ENCODE measurements around the gene GPBP1L1. TPM values are rescaled to one million over a fixed set of nuclear protein-coding genes. Genes with fewer than 3 reads are reported as not detected.

Gene GPBP1L1
- total RNA-seq, 1 experiment from 2014 or later = 110 TPM

DNA sequence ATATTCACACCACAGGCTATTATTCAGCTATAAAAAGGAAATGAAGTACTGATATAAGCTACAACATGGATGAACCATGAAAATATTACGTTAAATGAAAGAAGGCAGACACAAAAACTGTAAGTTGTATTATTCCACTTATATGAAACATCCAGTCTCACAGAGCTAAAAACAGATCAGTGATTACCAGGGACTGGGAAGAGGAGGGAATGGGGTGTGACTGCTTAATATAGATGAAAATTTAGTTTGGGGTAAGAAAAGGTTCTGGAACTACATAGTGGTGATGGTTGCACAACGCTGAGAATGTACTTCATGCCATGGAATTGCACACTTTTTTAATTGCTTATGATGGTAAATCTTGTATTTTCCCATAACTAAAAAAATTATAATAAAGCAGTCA, 19.5 kb downstream of the GPBP1L1 start:
- H2AFZ ChIP-seq (ENCODE audit: low read depth, low read length, poor library complexity, severe bottlenecking) = no peak overlapping the region
- no peaks in the 10 kb centered on the region for H3K9me2 ChIP-seq (ENCODE audit: insufficient read depth)
- BruUV-seq (replicated peaks) = no TSS peak
- H3K9ac ChIP-seq (ENCODE audit: low read length) = no peak overlapping the region
- ChIA-PET POLR2A (no interaction called here), CTCF (no interaction called here), RAD21 (ENCODE audit: low non-redundant PET in 1 of 2, low total read pairs in 2 of 2, uncharacterized antibody in 2 of 2, unreplicated experiment in 2 of 2) (no interaction called here)
- H3K27ac ChIP-seq (ENCODE audit: low read depth, low read length) = no peak overlapping the region
- intact Hi-C loops (cut with micrococcal nuclease) = no loop called here
- ATAC-seq = no peak
- no peak overlapping the region for H3K4me3 ChIP-seq (replicated peaks in 1 of 2; ENCODE audit: low read depth in 1 of 2, low read length in 2 of 2)
- DNase-seq (ENCODE audit: low read depth, low spot score) = no peak
- no peaks in the 10 kb centered on the region for H3K4me1 ChIP-seq (ENCODE audit: control insufficient read depth in 1 of 2, insufficient read depth in 2 of 2, low read length in 2 of 2)
- H3K9me3 ChIP-seq (ENCODE audit: control insufficient read depth in 1 of 2, insufficient read depth in 1 of 2, low read depth in 1 of 2, low read length in 2 of 2) = no peaks in the 10 kb centered on the region
- no peak overlapping the region for H3K4me2 ChIP-seq (ENCODE audit: low read length)
- H3K27me3 ChIP-seq (ENCODE audit: insufficient read depth, low read length) = no peaks in the 10 kb centered on the region
- no peaks in the 10 kb centered on the region for H3K36me3 ChIP-seq (ENCODE audit: control insufficient read depth in 1 of 2, insufficient read depth in 2 of 2, low read length in 2 of 2)
- peaks cover 21% of the 10 kb centered on the region for H4K20me1 ChIP-seq (ENCODE audit: insufficient read depth)
- peaks cover 99% of the 10 kb centered on the region for H3K79me2 ChIP-seq (ENCODE audit: insufficient read depth, low read length)
- TF ChIP-seq ZNF274 (IDR thresholded peaks at IDR 0.05; ENCODE audit: low read depth, low read length) = no peak
- TF ChIP-seq, protein P1, sequence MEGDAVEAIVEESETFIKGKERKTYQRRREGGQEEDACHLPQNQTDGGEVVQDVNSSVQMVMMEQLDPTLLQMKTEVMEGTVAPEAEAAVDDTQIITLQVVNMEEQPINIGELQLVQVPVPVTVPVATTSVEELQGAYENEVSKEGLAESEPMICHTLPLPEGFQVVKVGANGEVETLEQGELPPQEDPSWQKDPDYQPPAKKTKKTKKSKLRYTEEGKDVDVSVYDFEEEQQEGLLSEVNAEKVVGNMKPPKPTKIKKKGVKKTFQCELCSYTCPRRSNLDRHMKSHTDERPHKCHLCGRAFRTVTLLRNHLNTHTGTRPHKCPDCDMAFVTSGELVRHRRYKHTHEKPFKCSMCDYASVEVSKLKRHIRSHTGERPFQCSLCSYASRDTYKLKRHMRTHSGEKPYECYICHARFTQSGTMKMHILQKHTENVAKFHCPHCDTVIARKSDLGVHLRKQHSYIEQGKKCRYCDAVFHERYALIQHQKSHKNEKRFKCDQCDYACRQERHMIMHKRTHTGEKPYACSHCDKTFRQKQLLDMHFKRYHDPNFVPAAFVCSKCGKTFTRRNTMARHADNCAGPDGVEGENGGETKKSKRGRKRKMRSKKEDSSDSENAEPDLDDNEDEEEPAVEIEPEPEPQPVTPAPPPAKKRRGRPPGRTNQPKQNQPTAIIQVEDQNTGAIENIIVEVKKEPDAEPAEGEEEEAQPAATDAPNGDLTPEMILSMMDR (IDR thresholded peaks at IDR 0.05 in 2 of 3, conservative IDR thresholded peaks at IDR 0.05 in 1 of 3; ENCODE audit: borderline replicate concordance in 1 of 3, insufficient read depth in 1 of 3, low read depth in 2 of 3, low read length in 2 of 3) = no peak
- no peak for TF ChIP-seq EZH2 (IDR thresholded peaks at IDR 0.05)
- TF ChIP-seq SP1 (IDR thresholded peaks at IDR 0.05; ENCODE audit: low read depth) = no peak
- TF ChIP-seq, protein P2, sequence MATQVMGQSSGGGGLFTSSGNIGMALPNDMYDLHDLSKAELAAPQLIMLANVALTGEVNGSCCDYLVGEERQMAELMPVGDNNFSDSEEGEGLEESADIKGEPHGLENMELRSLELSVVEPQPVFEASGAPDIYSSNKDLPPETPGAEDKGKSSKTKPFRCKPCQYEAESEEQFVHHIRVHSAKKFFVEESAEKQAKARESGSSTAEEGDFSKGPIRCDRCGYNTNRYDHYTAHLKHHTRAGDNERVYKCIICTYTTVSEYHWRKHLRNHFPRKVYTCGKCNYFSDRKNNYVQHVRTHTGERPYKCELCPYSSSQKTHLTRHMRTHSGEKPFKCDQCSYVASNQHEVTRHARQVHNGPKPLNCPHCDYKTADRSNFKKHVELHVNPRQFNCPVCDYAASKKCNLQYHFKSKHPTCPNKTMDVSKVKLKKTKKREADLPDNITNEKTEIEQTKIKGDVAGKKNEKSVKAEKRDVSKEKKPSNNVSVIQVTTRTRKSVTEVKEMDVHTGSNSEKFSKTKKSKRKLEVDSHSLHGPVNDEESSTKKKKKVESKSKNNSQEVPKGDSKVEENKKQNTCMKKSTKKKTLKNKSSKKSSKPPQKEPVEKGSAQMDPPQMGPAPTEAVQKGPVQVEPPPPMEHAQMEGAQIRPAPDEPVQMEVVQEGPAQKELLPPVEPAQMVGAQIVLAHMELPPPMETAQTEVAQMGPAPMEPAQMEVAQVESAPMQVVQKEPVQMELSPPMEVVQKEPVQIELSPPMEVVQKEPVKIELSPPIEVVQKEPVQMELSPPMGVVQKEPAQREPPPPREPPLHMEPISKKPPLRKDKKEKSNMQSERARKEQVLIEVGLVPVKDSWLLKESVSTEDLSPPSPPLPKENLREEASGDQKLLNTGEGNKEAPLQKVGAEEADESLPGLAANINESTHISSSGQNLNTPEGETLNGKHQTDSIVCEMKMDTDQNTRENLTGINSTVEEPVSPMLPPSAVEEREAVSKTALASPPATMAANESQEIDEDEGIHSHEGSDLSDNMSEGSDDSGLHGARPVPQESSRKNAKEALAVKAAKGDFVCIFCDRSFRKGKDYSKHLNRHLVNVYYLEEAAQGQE (IDR thresholded peaks at IDR 0.05; ENCODE audit: low read depth) = no peak
- no peak for TF ChIP-seq YY1 (IDR thresholded peaks at IDR 0.05; ENCODE audit: extremely low read depth, insufficient replicate concordance, low read depth, low read length)
- TF ChIP-seq, protein P3, sequence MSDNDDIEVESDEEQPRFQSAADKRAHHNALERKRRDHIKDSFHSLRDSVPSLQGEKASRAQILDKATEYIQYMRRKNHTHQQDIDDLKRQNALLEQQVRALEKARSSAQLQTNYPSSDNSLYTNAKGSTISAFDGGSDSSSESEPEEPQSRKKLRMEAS (IDR thresholded peaks at IDR 0.05) = no peak
- TF ChIP-seq SIN3A (IDR thresholded peaks at IDR 0.05; ENCODE audit: low read depth) = no peak
- no peak for TF ChIP-seq FOSL1 (IDR thresholded peaks at IDR 0.05; ENCODE audit: low read depth)
- TF ChIP-seq SRF (IDR thresholded peaks at IDR 0.05; ENCODE audit: low read depth) = no peak
- TF ChIP-seq JUND (IDR thresholded peaks at IDR 0.05) = no peak
- no peak for TF ChIP-seq EGR1 (IDR thresholded peaks at IDR 0.05; ENCODE audit: low read depth)
- TF ChIP-seq CEBPB (IDR thresholded peaks at IDR 0.05; ENCODE audit: low read depth) = no peak
- TF ChIP-seq, protein P4, sequence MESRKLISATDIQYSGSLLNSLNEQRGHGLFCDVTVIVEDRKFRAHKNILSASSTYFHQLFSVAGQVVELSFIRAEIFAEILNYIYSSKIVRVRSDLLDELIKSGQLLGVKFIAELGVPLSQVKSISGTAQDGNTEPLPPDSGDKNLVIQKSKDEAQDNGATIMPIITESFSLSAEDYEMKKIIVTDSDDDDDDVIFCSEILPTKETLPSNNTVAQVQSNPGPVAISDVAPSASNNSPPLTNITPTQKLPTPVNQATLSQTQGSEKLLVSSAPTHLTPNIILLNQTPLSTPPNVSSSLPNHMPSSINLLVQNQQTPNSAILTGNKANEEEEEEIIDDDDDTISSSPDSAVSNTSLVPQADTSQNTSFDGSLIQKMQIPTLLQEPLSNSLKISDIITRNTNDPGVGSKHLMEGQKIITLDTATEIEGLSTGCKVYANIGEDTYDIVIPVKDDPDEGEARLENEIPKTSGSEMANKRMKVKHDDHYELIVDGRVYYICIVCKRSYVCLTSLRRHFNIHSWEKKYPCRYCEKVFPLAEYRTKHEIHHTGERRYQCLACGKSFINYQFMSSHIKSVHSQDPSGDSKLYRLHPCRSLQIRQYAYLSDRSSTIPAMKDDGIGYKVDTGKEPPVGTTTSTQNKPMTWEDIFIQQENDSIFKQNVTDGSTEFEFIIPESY (IDR thresholded peaks at IDR 0.05; ENCODE audit: extremely low read depth, insufficient replicate concordance, low read length) = no peak
- no peak for TF ChIP-seq ZFX (IDR thresholded peaks at IDR 0.05)
- no peak for TF ChIP-seq CBX3 (IDR thresholded peaks at IDR 0.05; ENCODE audit: low read depth)

Measured in HCT116 (cell line).